Medulla oblongata (tissue), 1 donor: ENCODE measurements around the gene ABCB9.
A peak's percentile ranks its signal among the peaks of the same experiment; 100 is the strongest.
"Not testable (repeated sequence)": the region's sequence is repeated elsewhere in the genome, so short reads cannot be mapped to it uniquely, and the experiment has no call there.

Experiments used
- DNase-seq: peaks from one replicate; pipeline ENCODE4 v3.0.0-alpha.2; 2015; ENCODE audit errors: extremely low spot score

ABCB9 gene

DNA sequence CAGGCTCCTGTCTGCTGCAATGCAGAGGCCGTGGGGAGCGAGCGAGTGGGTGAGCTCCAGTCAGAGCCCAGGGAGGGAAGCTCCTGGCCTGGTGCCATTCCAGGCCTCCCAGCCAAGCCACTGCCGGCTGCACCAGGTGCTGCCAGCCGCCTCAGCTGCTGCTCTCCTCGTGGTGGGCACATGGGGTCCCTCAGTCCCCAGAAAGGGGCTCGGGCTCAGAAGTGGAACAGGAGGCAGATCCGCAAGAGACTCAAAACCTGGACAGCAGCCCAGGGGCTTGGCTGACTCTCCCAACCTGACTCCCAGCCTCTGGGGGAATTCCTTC, 2.4 kb downstream of the ABCB9 start:
- DNase-seq: peak; percentile 58

DNA sequence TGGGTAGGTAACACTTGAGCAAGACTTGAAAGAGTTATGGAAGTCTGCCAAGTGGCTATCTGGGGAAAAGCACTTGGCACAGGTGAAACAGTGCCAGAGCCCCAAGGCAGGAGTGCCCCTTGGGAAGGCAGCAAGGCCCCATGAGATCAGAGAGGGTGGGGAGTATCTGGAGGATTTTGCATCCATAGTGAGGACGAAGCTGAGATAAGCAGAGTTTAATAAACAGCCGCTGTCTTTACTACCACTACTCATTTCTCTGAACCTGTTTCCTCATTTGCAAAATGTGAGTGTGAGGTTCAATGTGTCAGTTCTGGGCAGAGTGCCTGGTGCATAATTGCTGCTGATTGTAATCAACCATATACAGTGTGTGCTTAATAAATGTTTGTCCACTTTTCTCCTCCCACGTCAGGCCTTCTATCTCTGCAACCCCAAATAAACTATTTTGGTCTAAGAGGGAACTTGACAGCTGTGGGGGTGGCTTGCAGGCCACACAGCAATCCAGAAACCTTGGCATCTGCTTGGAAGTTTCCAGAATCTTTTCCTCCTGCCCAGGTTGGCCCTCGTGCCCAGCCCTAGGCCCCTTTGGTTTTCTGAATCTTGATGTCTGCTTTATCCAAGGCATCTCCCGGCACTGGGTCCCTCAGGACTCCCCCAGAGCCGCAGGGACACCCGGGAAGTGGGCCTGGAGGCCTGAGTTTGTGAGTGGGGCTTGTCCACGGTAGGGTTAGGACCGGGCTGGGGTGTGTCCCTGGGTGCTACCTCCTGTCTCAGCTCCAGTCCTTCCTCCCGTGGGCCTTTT, 4.5 kb downstream of the ABCB9 start:
- no peak for DNase-seq

DNA sequence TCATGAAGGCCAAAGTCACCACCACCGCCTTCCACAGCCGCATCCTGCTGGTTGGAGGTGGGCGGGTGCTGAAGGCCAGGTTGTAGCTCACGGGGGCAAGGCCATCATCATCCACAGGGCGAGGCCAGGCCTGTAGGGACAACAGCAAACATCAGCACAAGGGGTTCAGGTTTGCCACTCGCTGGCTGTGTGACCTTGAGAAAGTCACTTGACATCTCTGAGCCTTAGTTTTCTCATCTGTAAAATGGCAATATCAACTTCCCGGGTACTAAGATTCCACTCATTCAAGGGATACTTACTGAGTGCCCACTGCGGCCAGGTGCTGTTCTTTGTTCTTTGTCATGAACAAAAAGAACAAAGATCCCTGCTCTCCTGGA, 6.1 kb downstream of the ABCB9 start:
- DNase-seq: no peak

DNA sequence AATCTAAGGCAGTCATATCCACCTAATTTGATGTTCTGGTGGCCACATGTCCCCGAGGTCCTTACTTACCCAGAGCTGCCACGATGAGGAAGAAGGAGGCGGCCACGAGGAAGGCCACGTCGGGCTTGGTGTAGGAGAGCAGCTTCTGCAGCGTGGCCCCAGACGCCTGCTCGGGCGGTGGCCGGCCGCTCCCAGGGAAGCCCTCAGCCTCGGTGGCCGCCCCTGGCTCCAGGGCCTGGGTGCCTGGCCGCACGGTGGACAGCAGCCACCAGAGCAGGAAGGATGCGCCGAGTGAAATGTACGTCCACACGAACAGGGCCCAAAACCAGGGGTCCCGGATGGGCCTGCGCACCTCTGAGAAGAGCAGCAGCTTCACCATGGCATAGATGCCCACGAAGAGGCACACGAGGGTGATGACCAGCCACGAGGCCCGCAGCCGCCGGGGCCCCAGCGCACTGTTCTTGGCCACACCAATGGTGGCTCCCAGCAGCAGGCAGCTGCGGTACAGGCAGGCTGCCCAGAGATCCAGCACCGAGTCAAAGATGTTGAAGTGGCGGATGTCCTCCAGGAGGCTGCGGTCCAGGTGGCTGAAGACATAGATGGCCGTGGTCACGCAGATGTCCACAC, 6.6 kb downstream of the ABCB9 start:
- no peak for DNase-seq

DNA sequence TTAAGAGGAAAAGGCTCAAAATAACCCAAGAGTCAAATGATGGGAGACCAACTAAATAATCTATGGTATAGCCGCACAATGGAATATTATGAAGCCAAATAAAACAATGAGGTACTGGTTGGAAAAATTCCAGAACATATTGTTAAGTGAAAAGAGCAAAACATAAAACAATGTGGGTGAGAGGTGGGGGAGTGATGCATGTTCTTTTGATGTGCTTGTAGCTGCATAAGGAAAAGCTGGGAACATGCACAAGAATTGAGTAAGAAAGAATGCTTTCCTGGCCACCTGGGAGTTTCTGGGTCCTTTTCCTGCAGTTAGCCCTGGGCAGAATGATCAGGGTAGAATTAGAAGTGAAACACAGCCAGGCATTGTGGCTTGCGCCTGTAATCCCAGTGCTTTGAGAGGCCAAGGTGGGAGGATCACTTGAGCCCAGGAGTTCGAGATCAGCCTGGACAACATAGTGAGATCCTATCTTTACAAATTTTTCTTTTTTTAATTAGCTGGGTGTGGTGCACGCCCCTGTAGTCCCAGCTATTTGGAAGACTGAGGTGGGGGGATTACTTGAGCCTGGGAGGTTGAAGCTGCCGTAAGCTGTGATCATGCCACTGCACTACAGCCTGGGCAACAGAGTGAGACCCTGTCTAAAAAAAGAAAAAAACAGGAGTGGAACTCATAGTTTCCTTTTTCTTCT, 7.9 kb downstream of the ABCB9 start:
- no peak for DNase-seq

DNA sequence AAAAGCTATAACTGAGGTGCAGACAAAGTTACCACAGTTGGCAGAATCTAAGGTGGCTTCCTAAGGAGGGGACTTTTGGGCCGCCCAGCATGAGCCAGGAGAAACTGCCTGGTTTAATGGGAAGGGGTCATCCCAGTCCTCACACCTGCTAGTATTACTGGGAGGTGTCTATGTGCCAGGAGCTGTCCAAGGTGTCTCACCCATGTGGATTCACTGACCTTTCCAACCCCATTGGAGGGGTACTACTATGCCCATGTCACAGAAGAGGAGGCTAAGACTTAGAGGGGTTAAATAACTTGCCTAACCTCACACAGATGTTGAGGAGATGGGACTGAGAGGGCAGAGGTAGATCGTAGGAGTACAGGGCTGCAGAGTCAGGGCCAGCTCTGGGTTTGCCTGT, 10.2 kb downstream of the ABCB9 start:
- DNase-seq: no peak

DNA sequence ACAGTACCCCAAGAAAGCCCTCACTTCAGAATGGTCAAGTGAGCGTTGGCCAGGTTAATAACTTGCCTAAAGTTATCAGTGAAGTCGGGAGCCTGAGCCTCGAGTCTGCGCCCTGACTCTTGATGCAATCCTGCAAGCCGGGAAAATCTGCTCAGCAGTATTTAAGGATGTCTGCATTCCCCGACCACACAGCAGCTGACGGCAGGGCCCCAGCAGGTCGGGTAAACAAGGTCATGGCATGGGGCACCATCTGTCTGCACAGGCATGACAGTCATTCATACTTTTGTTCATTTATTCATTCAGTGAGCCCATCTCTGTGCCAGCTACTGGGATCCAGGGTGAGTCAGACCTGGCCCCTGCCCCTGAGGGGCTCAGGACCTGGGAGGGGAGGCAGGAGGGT, 11.1 kb downstream of the ABCB9 start:
- DNase-seq: no peak

DNA sequence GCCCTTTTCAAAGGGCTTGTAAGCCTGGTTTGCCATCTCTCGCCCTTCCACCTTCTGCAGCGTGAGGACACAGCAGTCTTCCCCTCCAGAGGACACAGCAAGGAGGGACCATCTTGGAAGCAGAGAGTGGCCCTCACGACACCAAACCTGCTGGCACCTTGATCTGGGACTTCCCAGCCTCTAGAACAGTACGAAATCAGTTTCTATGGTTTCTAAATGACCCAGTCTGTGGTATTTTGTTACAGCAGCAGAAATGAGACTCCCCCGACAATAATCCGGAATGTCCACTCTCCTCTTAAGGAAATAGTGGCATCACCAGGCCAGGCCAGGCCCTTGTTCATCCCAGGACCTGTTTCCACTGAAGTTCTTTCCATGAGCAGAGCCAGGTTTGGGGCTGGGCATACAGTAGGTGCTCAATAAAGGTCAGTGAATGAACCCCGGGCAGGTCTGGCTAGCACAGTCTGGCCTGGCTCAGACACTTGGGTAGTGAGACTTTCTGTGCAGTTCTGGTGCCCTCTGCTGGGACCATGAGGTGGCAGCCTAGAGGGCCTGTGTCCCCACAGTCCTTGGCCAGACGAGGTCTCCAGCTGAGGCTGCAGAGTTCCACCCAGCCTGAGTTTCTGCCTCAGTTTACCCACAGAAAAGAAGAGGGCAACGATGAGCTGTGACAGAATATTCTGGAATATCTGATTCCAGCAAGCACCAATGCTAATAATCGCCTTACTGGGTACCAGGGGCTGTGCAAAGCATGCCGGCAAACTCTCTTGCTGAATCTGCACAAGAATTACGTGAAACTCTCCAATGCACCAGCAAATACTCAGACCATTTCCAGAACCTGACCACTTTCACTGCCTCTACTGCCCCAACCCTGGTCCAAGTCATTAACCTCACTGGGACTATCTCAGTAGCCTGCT, 14.0 kb downstream of the ABCB9 start:
- peak; percentile 92 for DNase-seq

DNA sequence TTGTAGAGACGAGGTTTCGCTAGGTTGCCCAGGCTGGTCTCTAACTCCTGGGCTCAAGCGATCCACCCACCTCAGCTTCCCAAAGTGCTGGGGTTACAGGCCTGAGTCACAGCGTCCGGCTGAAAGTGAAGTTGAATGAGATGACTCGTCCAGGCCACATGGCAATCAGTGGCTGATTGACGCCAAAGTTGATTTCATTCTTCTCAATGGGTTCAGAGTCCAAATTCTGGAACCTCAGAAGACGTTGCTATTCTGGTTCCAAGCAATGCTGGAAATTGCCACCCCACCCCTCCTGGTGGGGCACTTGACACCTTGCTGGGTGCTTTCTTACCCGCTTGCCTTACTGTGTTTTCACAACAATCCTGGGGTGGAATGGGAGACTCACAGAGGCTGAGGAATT, 14.9 kb downstream of the ABCB9 start:
- DNase-seq: no peak

DNA sequence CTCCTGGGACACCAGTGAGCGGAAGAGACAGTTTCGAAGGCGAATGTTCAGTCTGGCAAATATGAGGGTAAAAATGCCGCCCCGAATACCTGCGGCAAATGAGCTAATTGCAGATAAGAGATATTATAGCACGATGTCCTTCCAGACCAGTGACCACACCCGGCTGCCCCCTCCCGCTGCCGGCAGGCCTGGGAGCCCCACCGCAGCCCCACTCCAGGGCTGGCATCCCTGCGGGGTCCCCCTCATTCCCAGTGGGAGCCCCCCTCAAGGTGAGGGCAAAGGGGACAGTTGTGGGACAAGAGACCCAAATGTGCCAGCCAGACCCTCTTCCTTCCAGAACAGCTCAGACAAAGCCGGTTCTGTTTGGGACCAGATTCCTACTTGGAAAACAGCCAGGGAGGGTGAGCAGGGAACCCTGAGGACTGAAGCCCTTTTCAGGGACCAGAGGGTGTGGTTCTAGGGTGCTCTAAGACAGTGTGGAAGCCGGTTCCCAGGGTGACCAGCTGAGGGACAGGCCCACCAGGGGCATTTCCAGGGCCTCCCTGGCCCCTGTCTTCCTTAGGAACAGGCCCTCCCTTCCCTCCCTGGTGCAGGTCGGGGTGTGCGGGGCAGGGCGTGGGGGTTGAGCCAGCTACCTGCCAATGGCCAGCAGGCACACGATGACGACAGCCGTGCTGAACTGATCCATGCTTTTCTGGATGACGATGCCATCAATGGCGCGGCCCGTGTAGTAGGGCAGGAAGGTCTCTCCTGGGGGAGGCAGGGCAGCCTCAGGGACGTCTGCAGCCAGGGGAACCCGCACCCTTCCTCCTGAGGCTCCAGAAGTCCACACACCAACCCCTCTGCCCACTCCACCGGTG, 16.2 kb downstream of the ABCB9 start:
- peak; percentile 21 for DNase-seq

DNA sequence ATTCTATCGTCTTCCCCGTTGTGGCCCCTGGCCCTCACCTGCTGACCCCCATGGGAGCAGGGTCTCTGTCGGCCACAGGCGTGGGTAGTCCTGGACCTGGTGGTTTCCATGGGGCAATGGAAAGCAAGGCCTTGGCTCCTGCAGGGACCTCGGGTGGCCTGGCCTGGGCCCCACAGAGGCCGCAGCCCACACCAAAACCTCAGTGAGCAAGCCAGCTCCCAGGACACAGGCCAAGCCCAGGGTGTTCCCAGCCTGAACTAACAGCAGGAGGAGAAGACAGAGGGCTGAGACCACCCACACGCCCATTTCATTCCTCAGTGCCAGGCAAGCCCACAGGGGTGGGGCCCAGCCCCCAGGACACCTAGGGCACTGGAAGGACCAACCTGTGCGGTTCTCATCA, 16.9 kb downstream of the ABCB9 start:
- DNase-seq: peak; percentile 18

DNA sequence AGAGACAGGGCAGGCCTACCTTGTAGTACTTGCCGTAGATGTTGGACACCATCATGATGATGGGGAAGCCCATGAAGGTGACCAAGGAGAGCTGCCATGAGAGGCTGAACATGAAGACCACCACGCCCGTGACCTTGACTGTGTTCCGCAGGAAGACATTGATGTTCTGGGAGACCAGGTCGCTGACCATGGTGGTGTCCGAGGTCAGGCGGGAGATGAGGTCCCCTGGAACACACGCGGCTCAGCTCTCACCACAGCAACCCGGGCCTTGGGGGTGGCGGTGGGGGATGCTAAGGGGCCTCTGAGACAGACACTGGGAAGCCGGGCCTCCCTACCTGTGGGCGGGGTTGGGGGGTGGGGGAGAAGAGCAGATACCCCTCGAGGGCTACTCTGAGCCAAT, 17.7 kb downstream of the ABCB9 start:
- no peak for DNase-seq

DNA sequence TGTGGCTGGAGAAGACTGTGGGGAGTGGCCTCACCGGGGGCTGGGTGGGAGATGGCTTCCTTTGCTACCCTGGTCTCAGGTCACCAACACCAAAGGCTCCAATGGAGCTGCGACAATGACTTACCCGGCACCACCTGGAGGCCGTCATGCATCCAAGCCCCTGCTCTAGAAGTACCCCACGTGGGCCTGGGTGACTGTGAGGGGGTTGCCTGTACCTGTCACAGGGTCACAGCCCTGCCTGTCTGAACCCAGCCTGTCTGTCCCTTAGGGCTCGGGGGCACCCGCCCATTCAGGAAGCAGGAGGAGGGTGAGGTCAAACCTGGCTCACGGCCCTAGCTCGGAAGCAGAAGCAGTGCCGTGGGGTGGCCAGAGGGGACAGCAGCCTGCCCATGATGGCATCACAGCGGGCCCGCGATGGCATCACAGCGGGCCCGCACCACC, 18.9 kb downstream of the ABCB9 start:
- DNase-seq: peak; percentile 25

DNA sequence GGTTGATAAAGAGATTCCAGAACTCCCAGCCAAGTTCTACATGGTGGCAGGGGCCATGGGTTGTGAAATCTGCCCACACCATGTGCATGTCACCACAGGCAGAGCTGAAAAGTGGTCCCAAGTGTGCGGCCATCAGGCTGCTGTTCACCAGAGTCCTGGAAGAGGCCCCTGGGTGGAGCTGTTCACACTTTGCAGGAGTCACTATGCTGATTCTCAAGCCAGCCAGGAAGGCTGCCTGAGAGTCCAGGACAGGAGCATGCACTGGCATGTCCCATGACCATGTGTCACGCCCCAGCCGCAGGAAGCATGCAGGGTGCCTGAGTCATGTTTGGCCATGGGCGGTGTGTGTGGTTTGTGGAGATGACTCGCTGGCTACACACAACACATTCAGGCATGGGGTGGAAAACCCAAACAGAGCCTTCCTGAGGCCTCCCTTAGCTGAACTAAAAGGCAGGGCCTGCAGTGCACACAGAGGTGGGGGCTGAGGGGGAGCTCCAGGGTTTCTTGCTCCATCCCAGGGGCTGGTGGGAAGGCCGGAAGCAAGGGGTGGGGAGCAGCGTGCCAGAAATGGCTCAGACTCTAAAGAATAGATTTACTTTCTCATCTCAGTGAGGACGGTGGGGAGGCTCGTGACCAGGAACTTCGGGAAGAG, 19.4 kb downstream of the ABCB9 start:
- peak; percentile 70 for DNase-seq

DNA sequence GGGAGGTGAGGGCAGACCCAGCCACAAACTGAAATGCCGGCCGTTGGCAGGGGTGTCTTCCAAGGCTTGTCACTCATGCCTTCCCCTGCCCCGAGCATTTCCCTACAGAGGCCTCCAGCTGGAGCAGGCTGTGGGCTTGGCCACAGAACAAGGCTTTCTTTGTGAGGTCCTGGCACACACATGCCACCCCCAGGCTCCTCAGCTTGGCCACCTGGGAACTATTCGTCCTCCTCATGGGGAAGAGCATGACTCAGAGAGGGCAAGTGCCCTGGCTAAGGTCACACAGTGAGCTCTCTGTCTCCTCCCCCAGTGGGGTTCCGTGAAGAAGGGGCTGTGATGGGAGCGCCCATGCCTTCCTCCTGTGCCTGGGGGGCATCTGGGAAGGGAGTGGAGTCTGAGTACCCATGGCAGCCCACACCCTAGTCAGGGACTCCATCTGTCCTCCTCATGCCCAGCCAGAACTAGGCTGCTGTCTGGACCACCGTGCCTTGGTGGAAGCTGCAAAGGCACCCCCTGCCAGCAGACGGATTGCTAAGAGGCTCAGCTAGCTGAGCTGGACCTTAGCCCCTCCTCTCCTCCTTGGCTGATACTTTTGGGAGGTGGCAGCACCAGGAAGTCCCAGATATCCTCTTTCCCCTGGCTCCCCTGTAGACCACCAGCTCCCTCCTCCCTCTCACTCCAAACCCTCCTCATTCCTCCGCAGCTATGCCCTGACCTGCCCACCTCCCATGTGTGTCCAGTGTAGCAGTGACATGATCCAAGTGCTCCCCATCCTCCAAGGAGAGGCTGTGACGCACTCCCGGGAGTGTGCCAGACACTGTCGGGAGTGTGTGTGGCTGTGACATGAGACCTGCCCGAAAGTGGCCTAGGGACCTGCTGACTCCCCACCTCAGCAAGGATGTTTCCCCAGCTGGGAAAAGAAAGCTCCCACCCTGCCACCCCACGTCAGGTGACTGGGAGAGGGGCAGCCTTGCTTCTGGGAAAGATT, 21.4 kb downstream of the ABCB9 start:
- DNase-seq: peak; percentile 93

DNA sequence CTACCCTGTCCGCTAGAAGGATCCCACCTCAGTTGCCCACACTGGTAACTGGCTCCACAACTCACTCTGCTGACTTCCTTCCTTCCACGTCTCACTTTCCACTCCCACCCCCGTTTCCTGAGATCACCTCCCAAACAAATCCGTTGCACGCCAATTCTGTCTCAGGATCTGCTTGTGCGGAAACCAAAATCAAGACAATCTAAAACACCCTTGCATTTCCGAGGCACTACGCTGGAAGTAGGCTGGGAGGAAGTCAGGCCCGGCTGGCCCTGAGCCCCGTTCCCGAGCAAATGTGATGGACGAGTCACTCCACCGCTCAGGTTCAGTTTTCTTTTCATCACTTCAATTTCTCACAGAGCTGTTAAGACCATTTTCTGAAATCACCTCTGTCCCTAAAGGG, 23.1 kb downstream of the ABCB9 start:
- no peak for DNase-seq

DNA sequence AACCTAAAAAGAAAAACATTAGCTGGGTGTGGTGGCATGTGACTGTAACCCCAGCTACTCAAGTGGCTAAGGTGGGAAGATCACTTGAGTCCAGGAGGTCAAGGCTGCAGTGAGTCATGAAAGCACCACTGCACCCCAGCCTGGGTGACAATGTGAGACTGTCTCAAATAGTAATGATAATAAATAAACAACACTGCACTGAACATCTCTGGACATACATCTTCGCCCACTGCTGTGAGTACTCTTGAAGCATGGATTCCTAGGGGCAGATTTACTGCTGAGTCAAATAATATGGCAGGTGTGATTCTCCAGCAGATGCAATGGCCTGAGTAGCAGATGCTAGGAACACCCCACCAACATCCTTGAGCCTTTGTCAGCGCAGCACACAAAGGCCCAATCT, 23.6 kb downstream of the ABCB9 start:
- DNase-seq: no peak

DNA sequence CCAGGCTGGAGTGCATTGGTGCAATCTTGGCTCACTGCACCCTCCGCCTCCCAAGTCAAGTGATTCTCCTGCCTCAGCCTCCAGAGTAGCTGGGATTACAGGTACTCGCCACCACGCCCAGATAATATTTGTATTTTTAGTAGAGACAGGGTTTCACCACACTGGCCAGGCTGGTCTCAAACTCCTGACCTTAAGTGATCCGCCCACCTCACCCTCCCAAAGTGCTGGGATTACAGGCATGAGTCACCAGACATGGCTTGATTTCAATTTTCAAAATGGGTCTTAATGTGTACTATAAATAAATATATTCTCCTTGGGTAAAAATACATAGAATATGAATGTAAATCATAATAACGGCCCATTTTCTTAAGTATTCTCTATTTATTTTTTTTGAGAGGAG, 24.9 kb downstream of the ABCB9 start:
- DNase-seq: not testable (repeated sequence)

DNA sequence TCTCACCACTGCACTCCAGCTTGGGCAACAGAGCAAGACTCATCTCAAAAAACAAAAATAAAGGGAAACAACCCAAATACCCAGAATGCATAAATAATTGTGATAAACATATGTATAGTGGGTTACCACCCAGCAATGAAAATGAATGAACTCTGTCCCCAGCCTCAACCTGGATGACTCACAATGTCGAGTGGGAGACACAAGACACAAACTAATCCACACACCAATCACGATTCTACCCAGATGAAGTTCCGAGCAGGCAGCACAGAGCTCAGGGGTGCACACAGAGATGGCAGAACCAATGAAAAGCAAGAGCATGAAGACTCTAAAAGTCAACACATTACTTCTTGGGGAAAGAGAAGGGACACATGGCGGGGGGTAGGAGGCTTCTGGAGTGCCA, 27.1 kb downstream of the ABCB9 start:
- no peak for DNase-seq
